Uterus (tissue), 2 donors: ENCODE results near the gene THRSP.

Source experiments
- CTCF ChIP-seq, 4 experiments: fragments of 200-600 bp in 2 of 4; fragments of 450-650 bp in 2 of 4; sonication (generic) in 2 of 4; IDR thresholded peaks; one replicate each; pipeline ENCODE4 v1.5.1; 2016 to 2019; ENCODE audit warnings: antibody characterized with exemption in 4 of 4, mild to moderate bottlenecking in 2 of 4, moderate library complexity in 1 of 4
- POLR2A ChIP-seq, 2 donors: fragments of 450-650 bp; IDR thresholded peaks; one replicate each; pipeline ENCODE4 v1.6.1; 2016; ENCODE audit warnings: antibody characterized with exemption in 2 of 2, mild to moderate bottlenecking in 1 of 2, moderate library complexity in 1 of 2

GRCh38 chr11:78061921-78062311, 1.7 kb upstream of the THRSP start:
- TF ChIP-seq CTCF (IDR thresholded peaks at IDR 0.05) (no peak), POLR2A (IDR thresholded peaks at IDR 0.05) (no peak)
